ENCODE results near the gene AK9.

DNA sequence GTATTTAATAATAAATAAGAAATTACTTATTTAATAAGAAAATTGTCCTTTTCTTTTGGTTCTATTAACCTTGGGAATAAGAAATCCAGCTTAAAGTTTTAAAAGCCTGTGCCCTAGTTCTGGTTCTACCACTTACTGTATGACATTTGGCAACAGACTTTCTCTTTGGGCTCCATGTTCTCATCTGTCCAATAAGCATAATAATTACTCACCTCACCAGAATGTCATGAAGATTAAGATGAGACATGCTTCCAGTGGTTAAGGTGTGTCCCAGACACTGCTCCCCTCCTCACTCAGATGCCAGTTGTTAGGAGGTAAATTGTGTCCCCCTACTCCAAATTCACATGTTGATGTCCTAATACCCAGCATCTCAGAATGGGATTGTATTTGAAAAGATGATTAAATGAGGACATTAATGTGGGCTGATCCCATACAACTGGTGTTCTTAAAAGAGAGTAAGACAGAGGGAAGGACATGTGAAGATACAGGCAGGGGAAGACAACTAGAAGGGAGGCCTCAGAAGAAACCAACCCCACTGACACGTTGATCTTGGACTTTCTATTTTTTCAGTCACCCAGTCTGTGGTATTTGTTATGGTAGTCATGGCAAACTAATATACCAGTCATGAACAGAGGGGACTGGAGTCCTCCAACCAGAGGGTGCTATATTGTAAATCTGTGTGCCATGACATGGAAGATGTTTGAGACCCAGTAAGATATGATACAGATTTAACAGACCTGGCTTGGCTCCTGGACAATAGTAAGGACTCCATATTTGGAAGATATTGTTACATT lies 229.1 kb downstream of the AK9 start:
- TF ChIP-seq, protein P1, sequence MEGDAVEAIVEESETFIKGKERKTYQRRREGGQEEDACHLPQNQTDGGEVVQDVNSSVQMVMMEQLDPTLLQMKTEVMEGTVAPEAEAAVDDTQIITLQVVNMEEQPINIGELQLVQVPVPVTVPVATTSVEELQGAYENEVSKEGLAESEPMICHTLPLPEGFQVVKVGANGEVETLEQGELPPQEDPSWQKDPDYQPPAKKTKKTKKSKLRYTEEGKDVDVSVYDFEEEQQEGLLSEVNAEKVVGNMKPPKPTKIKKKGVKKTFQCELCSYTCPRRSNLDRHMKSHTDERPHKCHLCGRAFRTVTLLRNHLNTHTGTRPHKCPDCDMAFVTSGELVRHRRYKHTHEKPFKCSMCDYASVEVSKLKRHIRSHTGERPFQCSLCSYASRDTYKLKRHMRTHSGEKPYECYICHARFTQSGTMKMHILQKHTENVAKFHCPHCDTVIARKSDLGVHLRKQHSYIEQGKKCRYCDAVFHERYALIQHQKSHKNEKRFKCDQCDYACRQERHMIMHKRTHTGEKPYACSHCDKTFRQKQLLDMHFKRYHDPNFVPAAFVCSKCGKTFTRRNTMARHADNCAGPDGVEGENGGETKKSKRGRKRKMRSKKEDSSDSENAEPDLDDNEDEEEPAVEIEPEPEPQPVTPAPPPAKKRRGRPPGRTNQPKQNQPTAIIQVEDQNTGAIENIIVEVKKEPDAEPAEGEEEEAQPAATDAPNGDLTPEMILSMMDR (conservative IDR thresholded peaks at IDR 0.05; ENCODE audit: low read depth, low read length), result no peak
- TF ChIP-seq EZH2 (IDR thresholded peaks at IDR 0.05; ENCODE audit: low read length, unreplicated experiment) (no peak), EZH2phosphoT487 (IDR thresholded peaks at IDR 0.05; ENCODE audit: borderline replicate concordance, low read length) (no peak)

Measured in PC-3 (cell line).